Astrocyte of the cerebellum (primary cell): ENCODE measurements around the gene ZNF652.

Experiments used
- DNase-seq: peaks from one replicate; pipeline ENCODE4 v3.0.0-alpha.2; 2011; ENCODE audit warnings: low read depth
- H3K4me3 ChIP-seq: 2 replicates; pipeline ENCODE4 v1.5.1; 2011; ENCODE audit warnings: mild to moderate bottlenecking, low read depth, low read length, moderate library complexity
- CTCF ChIP-seq: IDR thresholded peaks from 2 replicates; pipeline ENCODE4 v1.5.1; 2012; ENCODE audit warnings: low read length, low read depth, moderate library complexity, mild to moderate bottlenecking; ENCODE audit errors: missing control alignments
- in situ Hi-C: cut with HindIII; loops from 2 replicates; pipeline ENCODE4 v1.10.0; 2017; ENCODE audit warnings: low sequenced_read_pairs

Gene ZNF652

DNA sequence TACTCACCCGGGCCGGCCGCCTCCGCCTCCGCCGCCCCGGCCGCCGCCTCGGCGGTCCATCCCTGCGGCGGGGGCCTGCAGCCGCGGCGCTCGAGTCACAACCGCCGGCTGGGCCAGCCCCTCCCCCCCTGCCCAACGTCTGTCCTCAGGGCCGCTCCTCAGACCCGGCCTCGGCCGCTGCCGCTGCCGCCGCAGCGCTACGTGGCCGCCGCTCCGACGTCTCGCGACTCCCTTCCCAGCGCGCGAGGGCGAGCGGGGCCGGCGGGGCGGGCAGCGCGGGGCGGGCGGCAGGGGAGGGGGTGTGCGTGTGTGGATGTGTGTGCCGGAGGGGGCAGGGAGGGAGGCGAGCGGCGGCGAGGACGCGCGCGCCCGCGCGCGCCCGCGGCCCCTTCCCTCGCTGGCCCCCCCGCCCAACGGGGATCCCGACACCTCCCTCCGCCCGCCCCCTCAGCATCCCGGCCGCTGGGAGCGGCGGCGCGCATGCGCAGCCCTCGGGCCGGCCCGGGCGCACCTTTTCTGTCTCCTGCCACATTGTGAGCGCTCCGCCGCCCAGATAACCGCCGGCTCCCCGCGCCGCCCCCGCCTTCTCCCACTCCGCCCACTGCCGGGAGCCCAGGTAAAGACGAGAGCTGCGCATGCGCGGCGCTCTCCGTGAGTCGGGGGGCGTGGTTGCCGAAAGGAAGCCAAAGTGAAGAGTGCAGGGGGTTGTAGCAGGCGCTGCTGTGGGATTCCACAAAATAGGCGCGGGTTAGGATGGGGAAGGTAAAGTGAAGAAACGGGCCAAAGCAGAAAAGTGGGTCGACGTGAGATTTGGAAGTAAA is at the start of gene ZNF652:
TSS of gene ZNF652 (minus strand) at position 349 of the 821 bp plus-strand sequence. CDS start 44,525 bp downstream, outside the sequence.
- TF ChIP-seq CTCF, result no peak
- in situ Hi-C loops, result no loop called here
- peak; percentile 42 for DNase-seq
- peak within 1 kb of the TSS; percentile 88 for H3K4me3 ChIP-seq

GRCh38 chr17:49409066-49409465 is 47.0 kb upstream of the ZNF652 start:
- DNase-seq, result no peak
- TF ChIP-seq CTCF, result no peak
- in situ Hi-C loops, result no loop called here
- no peak overlapping the region for H3K4me3 ChIP-seq

DNA sequence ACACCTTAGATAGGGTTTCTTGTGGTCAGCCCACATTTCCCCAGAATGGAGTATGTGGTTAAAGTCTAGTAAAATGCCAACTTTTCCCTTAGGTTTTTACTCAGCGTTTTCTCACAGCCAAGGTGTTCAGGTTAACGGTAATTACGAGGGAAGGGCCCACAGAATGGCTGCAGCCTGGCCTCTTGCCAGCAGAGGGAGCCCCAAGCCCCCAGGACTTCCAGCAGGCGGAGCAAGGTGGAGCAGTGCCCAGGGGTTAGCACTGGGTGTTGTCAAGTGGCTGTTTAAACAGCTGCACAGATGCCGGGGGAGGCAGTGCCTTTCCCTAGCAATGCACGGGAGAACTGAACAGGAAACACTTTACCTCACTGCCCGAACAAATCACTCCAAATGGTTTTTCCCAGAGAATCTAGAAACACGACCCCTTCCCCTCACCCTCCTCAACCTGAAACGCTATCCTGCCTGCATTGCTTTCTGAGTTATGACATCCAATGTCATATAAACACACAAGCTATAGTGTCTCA is 46.0 kb upstream of the ZNF652 start:
- peak; percentile 29 for DNase-seq
- H3K4me3 ChIP-seq, result no peak overlapping the region
- peak; percentile 89 for TF ChIP-seq CTCF
- in situ Hi-C loops, result no loop called here

- no peak for TF ChIP-seq CTCF
- in situ Hi-C loops, result no loop called here
- no peak overlapping the region for H3K4me3 ChIP-seq
- DNase-seq, result no peak
These were observed 45.0 kb upstream of the ZNF652 start for GRCh38 chr17:49407086-49407485.

GRCh38 chr17:49406421-49407061 is 44.5 kb upstream of the ZNF652 start:
- no peak for TF ChIP-seq CTCF
- no peak for DNase-seq

GRCh38 chr17:49404906-49405305 is 42.9 kb upstream of the ZNF652 start:
- DNase-seq, result no peak
- in situ Hi-C loops, result no loop called here
- no peak overlapping the region for H3K4me3 ChIP-seq
- TF ChIP-seq CTCF, result no peak

More at GRCh38 chr17:49406421-49407061, 44.5 kb upstream of the ZNF652 start:
- in situ Hi-C loops, result no loop called here
- no peak overlapping the region for H3K4me3 ChIP-seq
